Astrocyte (in vitro differentiated cells and primary cell): Measurements from ENCODE around the gene GAS6. TPM values are rescaled to one million over a fixed set of nuclear protein-coding genes. Genes with fewer than 3 reads are reported as not detected.

Experiments
- DNase-seq: peaks from one replicate; pipeline ENCODE4 v3.0.0-alpha.2; 2010; ENCODE audit warnings: low read depth
- FAIRE-seq: peaks from 2 replicates; lab custom pipeline; 2011; peaks lifted over from hg19 to GRCh38; lab: Jason Lieb, UNC
- H2AFZ ChIP-seq: 2 replicates; pipeline ENCODE4 v1.6.0; 2012; ENCODE audit warnings: low read depth, low read length, inconsistent platforms
- H3K27ac ChIP-seq: 2 replicates; pipeline ENCODE4 v1.5.1; 2011; ENCODE audit warnings: low read depth, low read length, inconsistent platforms
- H3K27me3 ChIP-seq: 2 replicates; pipeline ENCODE4 v1.6.0; 2011; ENCODE audit warnings: low read length, inconsistent platforms; ENCODE audit not compliant: insufficient read depth
- H3K36me3 ChIP-seq: 2 replicates; pipeline ENCODE4 v1.5.1; 2011; ENCODE audit warnings: low read length, inconsistent platforms; ENCODE audit not compliant: insufficient read depth
- H3K4me1 ChIP-seq: 2 replicates; pipeline ENCODE4 v1.5.1; 2011; ENCODE audit warnings: low read length, inconsistent platforms; ENCODE audit not compliant: insufficient read depth
- H3K4me2 ChIP-seq: 2 replicates; pipeline ENCODE4 v1.6.0; 2012; ENCODE audit warnings: low read length, inconsistent platforms
- H3K4me3 ChIP-seq: 2 replicates; pipeline ENCODE4 v1.5.1; 2011; ENCODE audit warnings: low read depth, mild to moderate bottlenecking, low read length, inconsistent platforms; ENCODE audit not compliant: insufficient read depth
- H3K79me2 ChIP-seq: 2 replicates; pipeline ENCODE4 v1.6.0; 2012; ENCODE audit warnings: mild to moderate bottlenecking, low read length, inconsistent platforms; ENCODE audit not compliant: insufficient read depth
- H3K9ac ChIP-seq: 2 replicates; pipeline ENCODE4 v1.6.0; 2012; ENCODE audit warnings: mild to moderate bottlenecking, low read length, inconsistent platforms
- H3K9me3 ChIP-seq: 2 replicates; pipeline ENCODE4 v1.5.1; 2012; ENCODE audit warnings: low read depth, mild to moderate bottlenecking, low read length, inconsistent platforms; ENCODE audit not compliant: insufficient read depth
- H4K20me1 ChIP-seq: 2 replicates; pipeline ENCODE4 v1.6.0; 2012; ENCODE audit warnings: low read length, inconsistent platforms; ENCODE audit not compliant: insufficient read depth
- H3K27ac Mint-ChIP-seq: one replicate; pipeline ENCODE4 v1.8.0; 2021; ENCODE audit warnings: mild to moderate bottlenecking, mixed read lengths; ENCODE audit not compliant: unreplicated experiment
- H3K27me3 Mint-ChIP-seq: one replicate; pipeline ENCODE4 v1.8.0; 2021; ENCODE audit warnings: low read depth, mixed read lengths; ENCODE audit not compliant: unreplicated experiment
- H3K36me3 Mint-ChIP-seq: one replicate; pipeline ENCODE4 v1.8.0; 2021; ENCODE audit warnings: low read depth, mixed read lengths; ENCODE audit not compliant: unreplicated experiment
- H3K4me1 Mint-ChIP-seq: one replicate; pipeline ENCODE4 v1.8.0; 2021; ENCODE audit warnings: low read depth, mixed read lengths; ENCODE audit not compliant: unreplicated experiment
- H3K4me3 Mint-ChIP-seq: one replicate; pipeline ENCODE4 v1.8.0; 2021; ENCODE audit warnings: mild to moderate bottlenecking, moderate library complexity, mixed read lengths; ENCODE audit not compliant: unreplicated experiment
- H3K9me3 Mint-ChIP-seq: one replicate; pipeline ENCODE4 v1.8.0; 2021; ENCODE audit warnings: mild to moderate bottlenecking, mixed read lengths; ENCODE audit not compliant: unreplicated experiment
- CTCF ChIP-seq: IDR thresholded peaks from 2 replicates; pipeline ENCODE4 v1.5.1; 2011; ENCODE audit warnings: low read depth, mild to moderate bottlenecking, inconsistent platforms, low read length, moderate library complexity; ENCODE audit not compliant: insufficient read depth
- EZH2 ChIP-seq: IDR thresholded peaks from 2 replicates; pipeline ENCODE4 v1.6.1; 2012; ENCODE audit warnings: mild to moderate bottlenecking, low read length, inconsistent platforms; ENCODE audit not compliant: insufficient read depth
- total RNA-seq: library from RNA; stranded (reverse); gene quantifications from 2 replicates; pipeline ENCODE4 v1.2.1, GENCODE V29; 2021

GAS6 gene
- total RNA-seq, 1 donor from 2014 or later, result 287 TPM

- Histone ChIP-seq H3K27me3 (peaks cover 7% of the 10 kb centered on the region), H3K4me3 (no peak overlapping the region), H3K9ac (no peak overlapping the region), H3K9me3 (no peaks in the 10 kb centered on the region), H2AFZ (no peak overlapping the region), H3K4me1 (no peaks in the 10 kb centered on the region), H3K27ac (no peak overlapping the region), H3K4me2 (no peak overlapping the region), H3K36me3 (no peaks in the 10 kb centered on the region), H4K20me1 (no peaks in the 10 kb centered on the region), H3K79me2 (no peaks in the 10 kb centered on the region)
- peaks cover 2% of the 10 kb centered on the region for H3K4me1 Mint-ChIP-seq
- peaks cover 15% of the 10 kb centered on the region for H3K36me3 Mint-ChIP-seq
- H3K4me3 Mint-ChIP-seq, result no peak overlapping the region
- no peak for FAIRE-seq
- TF ChIP-seq EZH2 (no peak), CTCF (no peak)
- H3K27ac Mint-ChIP-seq, result no peak overlapping the region
- H3K27me3 Mint-ChIP-seq, result peaks cover 36% of the 10 kb centered on the region
- DNase-seq, result no peak
- H3K9me3 Mint-ChIP-seq, result peaks cover 4% of the 10 kb centered on the region
Measured at GRCh38 chr13:113794086-113794485, 69.8 kb downstream of the GAS6 start.

DNA sequence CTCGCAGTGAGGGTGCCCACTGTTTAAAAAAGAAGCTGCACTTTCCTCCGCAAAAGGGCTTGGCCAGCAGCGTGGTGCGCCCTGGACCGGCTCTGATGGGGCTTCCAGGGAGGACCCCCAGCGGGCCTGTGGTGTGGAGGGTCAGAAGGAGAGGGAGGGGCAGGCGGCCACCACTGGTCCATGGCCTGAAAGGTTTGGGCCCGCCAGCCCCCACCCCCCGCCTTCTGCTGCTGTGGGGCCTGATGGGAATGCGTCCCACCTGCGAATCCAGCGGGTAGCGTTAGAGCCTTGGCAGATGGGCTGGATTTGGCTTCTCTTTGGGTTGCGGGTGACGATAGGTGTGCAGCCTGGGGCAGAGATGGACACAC, 70.2 kb downstream of the GAS6 start:
- Histone ChIP-seq H3K4me3 (no peak overlapping the region), H3K9ac (no peak overlapping the region), H3K79me2 (no peaks in the 10 kb centered on the region), H4K20me1 (no peaks in the 10 kb centered on the region), H2AFZ (no peak overlapping the region), H3K4me1 (no peaks in the 10 kb centered on the region), H3K27ac (no peak overlapping the region), H3K4me2 (no peak overlapping the region), H3K27me3 (peaks cover 7% of the 10 kb centered on the region), H3K36me3 (no peaks in the 10 kb centered on the region), H3K9me3 (no peaks in the 10 kb centered on the region)
- H3K9me3 Mint-ChIP-seq, result peaks cover 4% of the 10 kb centered on the region
- H3K27me3 Mint-ChIP-seq, result peaks cover 37% of the 10 kb centered on the region
- no peak for DNase-seq
- H3K27ac Mint-ChIP-seq, result no peak overlapping the region
- no peak for FAIRE-seq
- H3K4me1 Mint-ChIP-seq, result peaks cover 5% of the 10 kb centered on the region
- no peak for TF ChIP-seq EZH2
- TF ChIP-seq CTCF, result no peak
- peaks cover 17% of the 10 kb centered on the region for H3K36me3 Mint-ChIP-seq
- no peak overlapping the region for H3K4me3 Mint-ChIP-seq

DNA sequence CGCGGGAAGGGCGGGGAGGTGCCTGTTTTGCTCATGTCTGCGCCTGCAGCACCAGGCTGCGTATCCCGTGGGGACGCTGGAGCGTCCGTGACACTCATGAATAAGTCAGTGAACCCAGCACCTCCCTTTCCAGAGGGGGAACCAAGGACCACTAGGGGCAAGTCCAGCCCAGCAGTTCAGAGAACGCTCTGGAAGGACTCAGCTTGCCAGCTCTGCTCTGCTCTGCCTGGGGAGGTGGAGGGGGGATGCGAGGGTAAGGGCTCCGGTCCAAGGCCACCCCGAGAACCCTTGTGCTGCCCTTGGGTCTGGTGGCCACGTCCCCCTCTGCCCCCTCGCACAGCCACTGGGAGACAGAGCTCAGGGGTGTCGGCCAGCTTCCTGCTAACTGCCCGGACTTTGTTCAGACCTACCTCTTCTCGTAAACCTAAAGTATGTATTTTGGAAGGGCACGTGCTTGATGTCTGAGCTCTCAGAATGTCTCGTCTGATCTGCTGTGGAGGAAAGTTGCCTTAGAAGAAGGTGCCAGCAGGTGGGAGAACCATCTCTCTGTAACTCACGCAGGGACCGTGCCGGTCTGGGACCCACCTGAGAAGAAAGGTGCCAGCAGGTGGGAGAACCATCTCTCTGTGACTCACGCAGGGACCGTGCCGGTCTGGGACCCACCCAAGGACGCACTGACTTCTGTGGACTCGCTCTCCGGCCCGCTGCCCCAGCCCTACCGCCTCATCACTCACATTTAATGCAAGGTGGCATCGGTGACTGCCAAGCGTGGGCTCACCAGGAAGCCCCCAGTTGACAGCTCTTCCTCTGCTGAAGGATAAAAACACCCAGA, 70.8 kb downstream of the GAS6 start:
- H3K79me2 ChIP-seq, result no peaks in the 10 kb centered on the region
- DNase-seq (no peak), FAIRE-seq (no peak)
- Mint-ChIP-seq H3K4me1 (peaks cover 5% of the 10 kb centered on the region), H3K4me3 (no peak overlapping the region), H3K27ac (no peak overlapping the region), H3K9me3 (peaks cover 4% of the 10 kb centered on the region), H3K27me3 (peaks cover 37% of the 10 kb centered on the region), H3K36me3 (peaks cover 17% of the 10 kb centered on the region)
- no peaks in the 10 kb centered on the region for H3K9me3 ChIP-seq
- H4K20me1 ChIP-seq, result no peaks in the 10 kb centered on the region
- TF ChIP-seq CTCF, result no peak
- TF ChIP-seq EZH2, result no peak
- H3K4me1 ChIP-seq, result no peaks in the 10 kb centered on the region
- no peak overlapping the region for H3K4me2 ChIP-seq
- no peak overlapping the region for H3K9ac ChIP-seq
- H3K27me3 ChIP-seq, result peaks cover 7% of the 10 kb centered on the region
- H2AFZ ChIP-seq, result no peak overlapping the region
- no peaks in the 10 kb centered on the region for H3K36me3 ChIP-seq
- H3K4me3 ChIP-seq, result no peak overlapping the region
- H3K27ac ChIP-seq, result no peak overlapping the region
